Thoracic aorta (tissue), 2 donors: ENCODE measurements around the gene CUX1. TPM values are rescaled to one million over a fixed set of nuclear protein-coding genes. Genes with fewer than 3 reads are reported as not detected.

Source experiments
- ATAC-seq: fragments of 150-250 bp; one replicate; pipeline ENCODE4 v1.8.0; 2017; ENCODE audit warnings: low read depth; ENCODE audit not compliant: insufficient number of reproducible peaks, low FRiP score
- DNase-seq: peaks from one replicate; pipeline ENCODE4 v3.0.0-alpha.2; 2020; ENCODE audit warnings: low spot score
- H3K27ac ChIP-seq, 2 donors: fragments of 200-600 bp; sonication (generic); 1 replicate in 1 of 2; 2 replicates in 1 of 2; pipeline ENCODE4 v1.5.1; 2016; ENCODE audit warnings: mild to moderate bottlenecking in 2 of 2, moderate library complexity in 2 of 2
- H3K27me3 ChIP-seq: fragments of 200-600 bp; sonication (generic); replicated peaks from 2 replicates; pipeline ENCODE4 v1.6.0; 2016; ENCODE audit warnings: mild to moderate bottlenecking; ENCODE audit not compliant: insufficient read depth
- H3K36me3 ChIP-seq: fragments of 200-600 bp; sonication (generic); one replicate; pipeline ENCODE4 v1.5.1; 2016
- H3K4me1 ChIP-seq, 2 donors: fragments of 200-600 bp; sonication (generic); 1 replicate in 1 of 2; 2 replicates in 1 of 2; pipeline versions ENCODE4 v1.5.1 to v1.6.0; 2016; ENCODE audit warnings: low read depth in 2 of 2, mild to moderate bottlenecking in 1 of 2; ENCODE audit not compliant: control insufficient read depth in 1 of 2
- H3K4me3 ChIP-seq: fragments of 200-600 bp; sonication (generic); 2 replicates; pipeline ENCODE4 v1.5.1; 2016; ENCODE audit warnings: mild to moderate bottlenecking
- H3K9me3 ChIP-seq: fragments of 200-600 bp; sonication (generic); 2 replicates; pipeline ENCODE4 v1.5.1; 2016
- CTCF ChIP-seq: fragments of 200-600 bp; sonication (generic); IDR thresholded peaks from one replicate; pipeline ENCODE4 v1.5.1; 2019; ENCODE audit warnings: antibody characterized with exemption
- total RNA-seq, 2 donors: library from RNA; depleted of rRNA; stranded (reverse); fragments of >200 nt; gene quantifications; one replicate each; pipeline versions ENCODE4 v1.1.0 to v1.2.3, GENCODE V29; 2016

CUX1 gene
- total RNA-seq, 2 donors from 2014 or later = 85.0 to 179 TPM

- peak overlapping the region; percentile 63 for H3K4me3 ChIP-seq
- no peaks in the 10 kb centered on the region for H3K36me3 ChIP-seq
- no peak for TF ChIP-seq CTCF
- ATAC-seq (no peak), DNase-seq (no peak)
- peaks cover 28 to 63% of the 10 kb centered on the region in 2 donors for H3K4me1 ChIP-seq
- H3K27me3 ChIP-seq = no peaks in the 10 kb centered on the region
- no peaks in the 10 kb centered on the region for H3K9me3 ChIP-seq
- H3K27ac ChIP-seq = peak overlapping the region in 1 of 2 donors; percentile 40
These were observed 5.7 kb downstream of the CUX1 start for GRCh38 chr7:101823096-101823495.

GRCh38 chr7:101823596-101823995 lies 6.2 kb downstream of the CUX1 start:
- no peak for ATAC-seq
- no peak for TF ChIP-seq CTCF

GRCh38 chr7:101824440-101824839 lies 7.0 kb downstream of the CUX1 start:
- no peak overlapping the region for H3K27ac ChIP-seq

More at GRCh38 chr7:101823596-101823995, 6.2 kb downstream of the CUX1 start:
- H3K27me3 ChIP-seq = no peaks in the 10 kb centered on the region
- H3K4me1 ChIP-seq = peaks cover 26 to 63% of the 10 kb centered on the region in 2 donors
- no peaks in the 10 kb centered on the region for H3K9me3 ChIP-seq
- peak overlapping the region in 1 of 2 donors; percentile 40 for H3K27ac ChIP-seq
- peak overlapping the region; percentile 63 for H3K4me3 ChIP-seq
- DNase-seq = no peak
- H3K36me3 ChIP-seq = no peaks in the 10 kb centered on the region

GRCh38 chr7:101826081-101826835 lies 8.8 kb downstream of the CUX1 start:
- no peak overlapping the region for H3K27ac ChIP-seq
- TF ChIP-seq CTCF = no peak
- no peak for DNase-seq
- H3K4me1 ChIP-seq = peaks cover 24 to 47% of the 10 kb centered on the region in 2 donors
- no peaks in the 10 kb centered on the region for H3K27me3 ChIP-seq
- no peak for ATAC-seq
- H3K36me3 ChIP-seq = no peaks in the 10 kb centered on the region
- H3K4me3 ChIP-seq = no peak overlapping the region
- no peaks in the 10 kb centered on the region for H3K9me3 ChIP-seq

More at GRCh38 chr7:101824440-101824839, 7.0 kb downstream of the CUX1 start:
- no peak overlapping the region for H3K4me3 ChIP-seq
- no peaks in the 10 kb centered on the region for H3K9me3 ChIP-seq
- H3K4me1 ChIP-seq = peaks cover 24 to 62% of the 10 kb centered on the region in 2 donors
- DNase-seq (no peak), ATAC-seq (no peak)
- H3K36me3 ChIP-seq = no peaks in the 10 kb centered on the region
- H3K27me3 ChIP-seq = no peaks in the 10 kb centered on the region
- TF ChIP-seq CTCF = no peak

GRCh38 chr7:101828301-101829020 lies 11.0 kb downstream of the CUX1 start:
- no peak for ATAC-seq
- DNase-seq = no peak
- Histone ChIP-seq H3K27ac (no peak overlapping the region), H3K4me3 (peak overlapping the region; percentile 38), H3K36me3 (no peaks in the 10 kb centered on the region), H3K27me3 (no peaks in the 10 kb centered on the region), H3K9me3 (no peaks in the 10 kb centered on the region), H3K4me1 (peaks cover 17 to 32% of the 10 kb centered on the region in 2 donors)
- no peak for TF ChIP-seq CTCF
